Chondrocyte (in vitro differentiated cells): ENCODE measurements around the gene ONECUT3. TPM values are rescaled to one million over a fixed set of nuclear protein-coding genes. Genes with fewer than 3 reads are reported as not detected.

Source experiments
- DNase-seq: peaks from one replicate; pipeline ENCODE4 v3.0.0; 2021; ENCODE audit warnings: mixed read lengths, low spot score
- H3K27ac Mint-ChIP-seq: one replicate; pipeline ENCODE4 v1.8.0; 2021; ENCODE audit warnings: mild to moderate bottlenecking, moderate library complexity, mixed read lengths; ENCODE audit not compliant: unreplicated experiment
- H3K27me3 Mint-ChIP-seq: 2 replicates; pipeline ENCODE4 v1.8.0; 2021; ENCODE audit warnings: low read depth, mixed read lengths
- H3K36me3 Mint-ChIP-seq: 2 replicates; pipeline ENCODE4 v1.8.0; 2021; ENCODE audit warnings: low read depth, mixed read lengths
- H3K4me1 Mint-ChIP-seq: 2 replicates; pipeline ENCODE4 v1.8.0; 2021; ENCODE audit warnings: low read depth, mild to moderate bottlenecking, mixed read lengths
- H3K4me3 Mint-ChIP-seq: one replicate; pipeline ENCODE4 v1.8.0; 2021; ENCODE audit warnings: mild to moderate bottlenecking, moderate library complexity, mixed read lengths; ENCODE audit not compliant: unreplicated experiment
- H3K9me3 Mint-ChIP-seq: 2 replicates; pipeline ENCODE4 v1.8.0; 2021; ENCODE audit warnings: low read depth, mixed read lengths
- total RNA-seq: library from RNA; stranded (reverse); gene quantifications from 3 replicates; pipeline ENCODE4 v1.2.1, GENCODE V29; 2021
- TF ChIP-seq, protein P1 (sequence below): fragments of 200-600 bp; sonication (generic); IDR thresholded peaks from 2 replicates; pipeline ENCODE4 v1.5.0; 2021; ENCODE audit warnings: antibody characterized with exemption, mild to moderate bottlenecking, moderate library complexity

Gene ONECUT3
- total RNA-seq, 1 donor from 2014 or later = not detected

DNA sequence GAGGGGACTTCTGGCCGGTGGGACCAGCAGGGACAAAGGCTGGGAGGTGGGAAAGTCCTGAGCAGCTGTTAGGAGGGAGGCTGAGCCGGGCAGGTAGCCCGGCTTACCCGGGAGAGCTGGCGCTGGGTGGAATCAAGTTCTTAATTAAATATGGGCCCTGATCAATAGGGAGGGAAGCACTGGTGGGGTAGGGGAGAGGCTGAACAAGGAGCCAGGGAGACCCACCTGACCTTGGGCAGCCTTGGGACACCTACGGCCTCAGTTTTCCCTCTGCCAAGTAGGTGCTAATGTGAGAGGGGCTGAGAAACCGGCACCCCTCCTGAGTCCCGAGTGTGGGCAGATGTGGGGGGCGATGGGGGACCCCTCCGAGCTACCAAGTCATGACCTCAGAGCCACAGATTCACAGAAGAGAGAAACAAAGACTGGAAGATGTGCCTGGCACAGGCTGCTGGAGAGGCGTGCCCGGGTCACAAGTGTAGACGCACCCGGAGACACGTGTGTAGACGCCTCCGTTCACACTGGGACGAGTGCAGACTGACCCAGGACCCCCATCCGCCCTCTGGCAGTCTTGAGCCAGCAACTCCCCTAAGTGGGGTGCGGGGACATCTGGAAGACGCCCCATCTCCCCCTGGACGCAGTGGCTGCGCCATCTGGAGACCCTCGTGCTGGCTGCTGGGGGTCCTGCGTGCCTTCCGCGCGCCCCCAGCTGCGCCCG lies 8.4 kb downstream of the ONECUT3 start:
- Mint-ChIP-seq H3K27me3 (peaks cover 58% of the 10 kb centered on the region), H3K9me3 (no peaks in the 10 kb centered on the region), H3K36me3 (no peaks in the 10 kb centered on the region), H3K27ac (no peak overlapping the region), H3K4me1 (no peaks in the 10 kb centered on the region), H3K4me3 (no peak overlapping the region)
- DNase-seq = no peak
- TF ChIP-seq, protein P1, sequence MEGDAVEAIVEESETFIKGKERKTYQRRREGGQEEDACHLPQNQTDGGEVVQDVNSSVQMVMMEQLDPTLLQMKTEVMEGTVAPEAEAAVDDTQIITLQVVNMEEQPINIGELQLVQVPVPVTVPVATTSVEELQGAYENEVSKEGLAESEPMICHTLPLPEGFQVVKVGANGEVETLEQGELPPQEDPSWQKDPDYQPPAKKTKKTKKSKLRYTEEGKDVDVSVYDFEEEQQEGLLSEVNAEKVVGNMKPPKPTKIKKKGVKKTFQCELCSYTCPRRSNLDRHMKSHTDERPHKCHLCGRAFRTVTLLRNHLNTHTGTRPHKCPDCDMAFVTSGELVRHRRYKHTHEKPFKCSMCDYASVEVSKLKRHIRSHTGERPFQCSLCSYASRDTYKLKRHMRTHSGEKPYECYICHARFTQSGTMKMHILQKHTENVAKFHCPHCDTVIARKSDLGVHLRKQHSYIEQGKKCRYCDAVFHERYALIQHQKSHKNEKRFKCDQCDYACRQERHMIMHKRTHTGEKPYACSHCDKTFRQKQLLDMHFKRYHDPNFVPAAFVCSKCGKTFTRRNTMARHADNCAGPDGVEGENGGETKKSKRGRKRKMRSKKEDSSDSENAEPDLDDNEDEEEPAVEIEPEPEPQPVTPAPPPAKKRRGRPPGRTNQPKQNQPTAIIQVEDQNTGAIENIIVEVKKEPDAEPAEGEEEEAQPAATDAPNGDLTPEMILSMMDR = no peak

DNA sequence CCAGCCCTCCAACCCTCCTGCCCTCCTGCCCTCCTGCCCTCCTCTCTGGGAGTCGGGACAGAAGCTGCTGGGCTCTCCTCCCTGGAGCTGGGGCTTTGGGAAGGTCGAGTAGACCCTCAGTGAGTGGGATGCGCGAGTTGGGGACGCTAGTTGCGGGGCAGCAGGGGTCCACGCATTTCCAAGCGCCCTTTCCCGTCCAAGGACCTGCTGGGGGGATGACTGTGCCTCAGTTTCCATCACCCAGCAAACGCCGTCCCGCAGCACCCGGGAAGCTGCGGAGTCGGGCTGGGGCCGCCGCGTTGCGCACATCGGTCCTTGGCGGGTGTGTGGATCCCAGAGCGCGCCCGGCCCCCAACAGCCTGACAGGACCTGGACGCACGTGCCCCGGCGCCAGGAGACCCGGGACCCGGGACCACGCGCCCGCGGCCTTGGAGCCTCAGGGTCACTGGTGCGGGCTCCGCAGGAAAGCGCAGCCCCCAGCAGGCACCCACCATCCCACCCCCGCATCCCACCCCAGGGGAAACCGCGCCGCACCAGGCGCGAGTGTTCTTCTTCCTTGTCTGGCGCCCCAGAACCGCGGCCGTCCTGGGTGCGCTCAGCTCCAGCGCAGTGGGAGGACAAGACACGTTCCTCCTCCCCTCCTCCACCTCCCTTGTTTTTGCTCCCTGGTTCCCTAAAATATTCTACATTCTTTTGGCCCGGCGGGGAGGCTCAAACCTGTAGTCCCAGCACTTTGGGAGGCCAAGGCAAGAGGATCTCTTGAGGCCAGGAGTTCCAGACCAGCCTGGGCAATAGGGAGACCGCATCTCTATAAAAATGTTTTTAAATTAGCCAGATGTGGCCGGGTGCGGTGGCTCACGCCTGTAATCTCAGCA lies 9.2 kb downstream of the ONECUT3 start:
- no peak for DNase-seq
- TF ChIP-seq, protein P1 = no peak
- no peaks in the 10 kb centered on the region for H3K36me3 Mint-ChIP-seq
- H3K27me3 Mint-ChIP-seq = peaks cover 53% of the 10 kb centered on the region
- H3K4me1 Mint-ChIP-seq = no peaks in the 10 kb centered on the region
- no peaks in the 10 kb centered on the region for H3K9me3 Mint-ChIP-seq
- H3K27ac Mint-ChIP-seq = no peak overlapping the region
- H3K4me3 Mint-ChIP-seq = no peak overlapping the region

DNA sequence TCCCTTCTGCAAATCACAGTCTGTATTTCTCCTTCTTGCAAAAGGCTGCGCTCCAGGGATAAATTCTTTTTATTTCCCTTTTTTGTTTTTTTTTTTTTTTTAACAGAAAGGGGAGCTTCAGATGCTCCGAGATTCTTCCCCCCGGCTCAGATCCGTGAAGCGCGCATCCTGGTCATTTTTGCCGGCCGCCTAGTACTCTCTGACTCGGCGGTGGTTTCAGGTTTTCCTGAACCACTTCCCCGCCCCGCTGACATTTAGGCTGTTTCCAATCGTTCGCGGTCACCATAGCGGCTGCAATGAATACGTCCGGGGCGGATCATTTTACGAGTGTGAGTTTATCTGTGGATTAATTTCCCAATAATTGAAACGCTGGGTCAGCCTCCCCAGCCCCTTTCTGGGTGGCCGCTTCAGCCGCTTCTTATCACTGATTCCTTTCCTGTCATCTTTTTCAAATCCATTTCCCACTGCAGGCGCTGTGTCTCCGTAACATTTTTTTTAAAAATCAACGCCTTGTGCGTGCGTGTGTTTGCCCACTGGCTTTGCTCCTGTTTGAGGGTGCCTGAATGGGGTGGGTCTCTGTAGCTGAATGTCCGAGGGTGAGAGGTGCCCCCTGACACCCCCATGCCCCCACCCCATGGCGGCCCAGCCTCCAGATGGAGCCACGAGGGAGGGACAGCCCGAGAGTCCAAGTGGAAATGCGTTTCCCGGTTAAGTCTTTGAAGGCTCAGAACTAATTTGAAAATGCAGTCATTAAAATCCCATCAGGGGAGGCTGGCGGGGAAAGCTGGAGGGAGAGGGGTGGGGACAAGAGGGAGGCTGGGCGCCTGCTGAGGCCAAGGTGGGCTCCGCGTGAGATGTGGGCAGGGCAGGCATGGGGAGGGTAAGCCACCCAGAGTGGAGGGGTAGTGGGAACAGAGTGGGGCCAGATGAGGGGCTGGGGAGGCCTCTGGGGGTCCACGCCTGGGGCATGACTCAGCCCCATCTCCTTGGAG lies 10.6 kb downstream of the ONECUT3 start:
- Mint-ChIP-seq H3K27ac (no peak overlapping the region), H3K36me3 (no peaks in the 10 kb centered on the region), H3K4me1 (no peaks in the 10 kb centered on the region), H3K27me3 (peaks cover 50% of the 10 kb centered on the region), H3K9me3 (no peaks in the 10 kb centered on the region), H3K4me3 (no peak overlapping the region)
- DNase-seq = no peak
- TF ChIP-seq, protein P1 = no peak

DNA sequence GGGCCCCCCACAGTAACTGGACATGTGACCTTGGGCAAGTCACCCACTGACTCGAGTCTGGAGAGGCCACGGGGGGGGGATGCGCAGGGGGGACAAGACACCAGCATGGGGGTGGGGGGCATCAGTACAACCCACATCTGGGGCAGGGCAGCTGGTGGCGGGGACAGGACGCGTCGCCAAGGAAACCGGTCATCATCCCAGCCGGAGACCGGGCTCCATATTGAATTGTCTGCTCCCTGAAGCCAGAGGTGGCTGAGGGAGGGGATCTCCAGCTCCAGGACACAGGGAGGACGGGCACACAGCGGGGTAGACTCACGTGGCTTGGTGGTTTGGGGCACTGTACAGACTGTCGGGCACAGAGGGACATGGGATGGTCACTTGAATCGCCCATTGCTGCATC lies 11.4 kb downstream of the ONECUT3 start:
- H3K4me3 Mint-ChIP-seq = no peak overlapping the region
- H3K4me1 Mint-ChIP-seq = no peaks in the 10 kb centered on the region
- H3K27ac Mint-ChIP-seq = no peak overlapping the region
- TF ChIP-seq, protein P1 = no peak
- H3K36me3 Mint-ChIP-seq = no peaks in the 10 kb centered on the region
- H3K9me3 Mint-ChIP-seq = no peaks in the 10 kb centered on the region
- H3K27me3 Mint-ChIP-seq = peaks cover 50% of the 10 kb centered on the region
- no peak for DNase-seq
